Osteoblast (primary cell): Measurements from ENCODE around the gene SDC1. TPM values are rescaled to one million over a fixed set of nuclear protein-coding genes. Genes with fewer than 3 reads are reported as not detected.
A peak's percentile ranks its signal among the peaks of the same experiment; 100 is the strongest.

ENCODE experiments used
- DNase-seq: peaks from one replicate; pipeline ENCODE4 v3.0.0; 2011; ENCODE audit warnings: low spot score, mixed read lengths; ENCODE audit not compliant: insufficient read length; ENCODE audit errors: missing footprints
- H2AFZ ChIP-seq: 2 replicates; pipeline ENCODE4 v1.6.0; 2011; ENCODE audit warnings: mild to moderate bottlenecking, low read length
- H3K27ac ChIP-seq: 2 replicates; pipeline ENCODE4 v1.5.1; 2011; ENCODE audit warnings: mild to moderate bottlenecking, low read depth, low read length, moderate library complexity
- H3K27me3 ChIP-seq: 2 replicates; pipeline ENCODE4 v1.6.0; 2012; ENCODE audit warnings: mild to moderate bottlenecking, control low read depth, inconsistent platforms, low read length, moderate library complexity; ENCODE audit not compliant: insufficient read depth
- H3K36me3 ChIP-seq: 2 replicates; pipeline ENCODE4 v1.5.1; 2011; ENCODE audit warnings: mild to moderate bottlenecking, low read length, control low read depth, moderate library complexity; ENCODE audit not compliant: insufficient read depth
- H3K4me1 ChIP-seq: 2 replicates; pipeline ENCODE4 v1.5.1; 2011; ENCODE audit warnings: mild to moderate bottlenecking, low read length, control low read depth, moderate library complexity; ENCODE audit not compliant: insufficient read depth
- H3K4me2 ChIP-seq: 2 replicates; pipeline ENCODE4 v1.6.0; 2011; ENCODE audit warnings: mild to moderate bottlenecking, low read length; ENCODE audit not compliant: insufficient read depth
- H3K4me3 ChIP-seq: fragments of 200-600 bp; sonication (generic); 3 replicates; pipeline ENCODE4 v1.5.1; 2012; ENCODE audit warnings: mild to moderate bottlenecking, low read length, inconsistent platforms; ENCODE audit not compliant: insufficient read depth
- H3K79me2 ChIP-seq: 2 replicates; pipeline ENCODE4 v1.6.0; 2012; ENCODE audit warnings: mild to moderate bottlenecking, low read length, control low read depth, inconsistent platforms; ENCODE audit not compliant: insufficient read depth
- H3K9me3 ChIP-seq: 2 replicates; pipeline ENCODE4 v1.5.1; 2011; ENCODE audit warnings: low read depth, low read length, control low read depth
- H4K20me1 ChIP-seq: 2 replicates; pipeline ENCODE4 v1.6.0; 2012; ENCODE audit warnings: mild to moderate bottlenecking, low read length, control low read depth; ENCODE audit not compliant: insufficient read depth
- total RNA-seq: library from RNA; depleted of rRNA; stranded (reverse); fragments of >200 nt; gene quantifications from 2 replicates; pipeline ENCODE4 v1.2.3, GENCODE V29; 2012
- TF ChIP-seq, protein P1 (sequence below): IDR thresholded peaks from 2 replicates; pipeline ENCODE4 v1.5.1; 2011; ENCODE audit warnings: mild to moderate bottlenecking, low read depth, low read length, moderate library complexity; ENCODE audit errors: extremely low read depth

SDC1 gene
- total RNA-seq, 1 donor, result 7.6 TPM

- Histone ChIP-seq H3K27ac (no peak overlapping the region), H3K4me1 (peaks cover 22% of the 10 kb centered on the region), H3K4me2 (peak overlapping the region; percentile 88), H3K27me3 (no peaks in the 10 kb centered on the region), H3K79me2 (no peaks in the 10 kb centered on the region), H3K36me3 (no peaks in the 10 kb centered on the region), H3K9me3 (no peaks in the 10 kb centered on the region), H3K4me3 (peak overlapping the region; percentile 75), H2AFZ (peak overlapping the region; percentile 85), H4K20me1 (no peaks in the 10 kb centered on the region)
- no peak for DNase-seq
- TF ChIP-seq, protein P1, sequence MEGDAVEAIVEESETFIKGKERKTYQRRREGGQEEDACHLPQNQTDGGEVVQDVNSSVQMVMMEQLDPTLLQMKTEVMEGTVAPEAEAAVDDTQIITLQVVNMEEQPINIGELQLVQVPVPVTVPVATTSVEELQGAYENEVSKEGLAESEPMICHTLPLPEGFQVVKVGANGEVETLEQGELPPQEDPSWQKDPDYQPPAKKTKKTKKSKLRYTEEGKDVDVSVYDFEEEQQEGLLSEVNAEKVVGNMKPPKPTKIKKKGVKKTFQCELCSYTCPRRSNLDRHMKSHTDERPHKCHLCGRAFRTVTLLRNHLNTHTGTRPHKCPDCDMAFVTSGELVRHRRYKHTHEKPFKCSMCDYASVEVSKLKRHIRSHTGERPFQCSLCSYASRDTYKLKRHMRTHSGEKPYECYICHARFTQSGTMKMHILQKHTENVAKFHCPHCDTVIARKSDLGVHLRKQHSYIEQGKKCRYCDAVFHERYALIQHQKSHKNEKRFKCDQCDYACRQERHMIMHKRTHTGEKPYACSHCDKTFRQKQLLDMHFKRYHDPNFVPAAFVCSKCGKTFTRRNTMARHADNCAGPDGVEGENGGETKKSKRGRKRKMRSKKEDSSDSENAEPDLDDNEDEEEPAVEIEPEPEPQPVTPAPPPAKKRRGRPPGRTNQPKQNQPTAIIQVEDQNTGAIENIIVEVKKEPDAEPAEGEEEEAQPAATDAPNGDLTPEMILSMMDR, result no peak
Observed at GRCh38 chr2:20222769-20223406, 2.0 kb downstream of the SDC1 start.

- Histone ChIP-seq H3K27ac (no peak overlapping the region), H4K20me1 (no peaks in the 10 kb centered on the region), H2AFZ (no peak overlapping the region), H3K4me2 (peak overlapping the region; percentile 34), H3K4me3 (no peak overlapping the region), H3K79me2 (no peaks in the 10 kb centered on the region), H3K27me3 (no peaks in the 10 kb centered on the region), H3K36me3 (no peaks in the 10 kb centered on the region), H3K4me1 (peaks cover 22% of the 10 kb centered on the region), H3K9me3 (no peaks in the 10 kb centered on the region)
- DNase-seq, result peak; percentile 61
- TF ChIP-seq, protein P1, result no peak
Observed at GRCh38 chr2:20222014-20222768, 2.7 kb downstream of the SDC1 start.

GRCh38 chr2:20221555-20221973 is 3.4 kb downstream of the SDC1 start:
- H3K4me1 ChIP-seq, result peaks cover 22% of the 10 kb centered on the region
- peak; percentile 90 for DNase-seq
- H3K36me3 ChIP-seq, result no peaks in the 10 kb centered on the region
- H3K27me3 ChIP-seq, result no peaks in the 10 kb centered on the region
- TF ChIP-seq, protein P1, result no peak
- no peaks in the 10 kb centered on the region for H3K79me2 ChIP-seq
- H3K4me2 ChIP-seq, result peak overlapping the region; percentile 34
- no peaks in the 10 kb centered on the region for H4K20me1 ChIP-seq
- no peaks in the 10 kb centered on the region for H3K9me3 ChIP-seq
- no peak overlapping the region for H3K4me3 ChIP-seq
- no peak overlapping the region for H2AFZ ChIP-seq
- H3K27ac ChIP-seq, result no peak overlapping the region
